GM18505 (cell line): ENCODE results near the gene SEC11A.

Experiments
- ATAC-seq: cut with Tn5 transposase; IDR thresholded peaks from one replicate; pipeline ENCODE4 v1.9.1; 2021; ENCODE audit not compliant: unreplicated experiment
- POLR2A ChIP-seq: IDR thresholded peaks from 4 replicates; pipeline ENCODE4 v1.6.1; 2011; ENCODE audit warnings: borderline replicate concordance; ENCODE audit not compliant: insufficient read depth, insufficient read length; ENCODE audit errors: extremely low read depth

The SEC11A gene

DNA sequence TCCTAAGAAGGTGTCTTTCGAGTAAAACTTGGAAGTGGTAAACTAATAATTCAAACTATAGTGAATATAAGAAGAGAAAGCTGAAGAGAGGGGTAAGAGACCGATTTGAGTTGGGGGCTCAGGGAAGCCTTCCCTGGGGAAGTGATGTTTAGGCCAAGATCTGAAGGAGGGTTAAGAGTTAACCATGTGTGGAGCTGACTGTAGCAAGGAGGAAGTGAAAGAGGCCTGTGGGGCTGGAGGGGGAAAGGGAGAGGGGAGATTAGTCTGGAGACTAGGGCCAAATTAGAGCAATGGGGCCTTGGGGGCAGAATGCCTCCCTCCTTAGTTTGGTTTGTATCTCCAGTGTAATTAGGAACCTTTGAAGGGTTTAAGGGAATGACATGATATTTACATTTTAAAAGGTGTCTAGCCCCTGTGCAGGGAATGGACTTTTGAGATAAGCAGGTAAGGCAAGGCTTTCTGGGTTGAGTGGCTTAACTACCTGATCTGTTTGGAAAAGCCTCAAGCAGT is 34.7 kb upstream of the SEC11A start:
- no peak for TF ChIP-seq POLR2A
- no peak for ATAC-seq

DNA sequence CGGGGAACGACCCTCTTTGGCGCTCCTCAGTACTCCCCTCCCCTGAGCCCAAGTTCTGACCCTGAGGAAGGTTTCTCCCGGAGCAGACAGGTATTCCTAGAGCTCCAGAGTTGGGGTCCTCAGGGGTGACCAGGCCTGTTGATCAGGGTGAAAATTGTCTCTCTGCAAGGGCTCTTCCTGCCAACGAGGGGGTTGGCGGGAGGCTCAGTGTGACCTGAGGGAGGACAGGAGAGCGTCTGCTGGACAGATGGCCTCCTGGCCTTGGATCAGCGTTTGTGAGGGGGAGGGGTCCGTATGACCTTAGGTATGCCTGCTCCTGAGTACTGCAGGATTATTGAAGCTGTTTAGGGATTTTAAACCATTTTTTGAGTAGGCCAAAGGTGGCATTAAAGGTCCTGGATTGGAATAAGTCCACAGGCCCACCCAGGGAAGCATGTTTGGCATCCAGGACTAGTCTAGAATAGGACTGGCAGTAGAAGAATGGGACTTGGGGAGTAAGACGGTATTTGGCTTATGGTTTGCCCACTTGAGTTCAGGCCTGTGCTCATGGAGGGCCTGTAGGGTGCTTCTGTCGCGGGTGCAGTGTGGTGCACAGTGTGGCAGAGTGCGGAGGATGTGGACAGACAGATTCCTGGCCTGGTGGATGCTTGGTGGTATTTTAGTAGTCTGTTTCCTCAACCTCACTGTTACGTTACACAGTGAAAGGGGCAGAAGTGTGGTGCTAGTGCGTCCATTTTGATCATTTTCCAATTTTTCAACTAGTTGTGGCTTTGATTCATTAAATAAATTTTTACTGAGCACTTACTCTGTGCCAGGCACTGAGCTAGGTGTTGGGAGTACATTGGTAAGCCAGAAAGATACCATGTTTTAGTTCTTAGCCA is 33.4 kb upstream of the SEC11A start:
- TF ChIP-seq POLR2A, result peak; percentile 23

DNA sequence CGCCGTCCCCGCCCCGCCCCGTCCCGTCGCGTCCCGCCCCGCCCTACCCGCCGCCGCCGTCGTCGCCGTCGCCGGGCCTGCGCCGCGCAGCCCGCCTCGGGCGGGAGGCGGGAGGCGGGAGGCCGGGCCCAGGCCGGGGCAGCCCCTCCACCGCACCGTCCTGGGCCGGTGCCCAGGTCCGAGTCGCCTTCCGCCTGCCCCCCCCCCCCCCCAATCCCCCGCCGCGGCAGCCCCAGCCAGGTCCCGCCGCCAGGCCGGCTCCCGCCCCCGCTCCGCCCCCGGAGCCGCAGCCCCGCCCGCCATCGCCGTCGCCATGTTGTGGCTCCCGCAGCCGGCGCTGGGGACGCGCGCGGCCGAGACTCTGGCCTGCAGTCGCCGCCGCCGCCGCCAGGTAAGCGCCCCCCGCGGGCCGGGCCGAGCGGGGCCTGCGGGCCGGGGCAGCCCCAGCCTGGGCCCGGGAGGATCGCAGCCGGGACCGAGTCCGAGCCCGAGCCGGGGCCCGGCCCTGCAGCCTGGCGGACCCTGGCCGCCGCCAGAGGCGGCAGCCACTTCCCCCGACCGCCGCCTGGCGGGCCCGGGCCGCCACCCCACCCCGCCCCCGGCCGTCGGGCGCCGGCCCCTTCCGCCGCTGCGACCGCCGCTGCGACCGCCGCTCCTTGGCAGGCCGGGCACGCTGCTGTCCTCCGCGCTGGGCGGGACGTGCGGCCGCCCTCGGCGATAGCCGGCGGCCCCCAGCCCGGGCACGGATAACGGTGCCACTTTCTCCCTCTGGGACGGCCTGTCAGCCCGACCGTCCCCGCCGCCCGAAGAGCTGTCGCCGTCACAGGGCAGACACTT is 32.6 kb upstream of the SEC11A start, which contains the start of gene ZNF592:
ZNF592 (plus strand) TSS at position 319 of the 837 bp plus-strand sequence. CDS start 34,084 bp downstream, outside the sequence.
- peak; percentile 67 for TF ChIP-seq POLR2A
- peak; percentile 63 for ATAC-seq

More for the DNA sequence above, 33.4 kb upstream of the SEC11A start:
- ATAC-seq, result no peak

DNA sequence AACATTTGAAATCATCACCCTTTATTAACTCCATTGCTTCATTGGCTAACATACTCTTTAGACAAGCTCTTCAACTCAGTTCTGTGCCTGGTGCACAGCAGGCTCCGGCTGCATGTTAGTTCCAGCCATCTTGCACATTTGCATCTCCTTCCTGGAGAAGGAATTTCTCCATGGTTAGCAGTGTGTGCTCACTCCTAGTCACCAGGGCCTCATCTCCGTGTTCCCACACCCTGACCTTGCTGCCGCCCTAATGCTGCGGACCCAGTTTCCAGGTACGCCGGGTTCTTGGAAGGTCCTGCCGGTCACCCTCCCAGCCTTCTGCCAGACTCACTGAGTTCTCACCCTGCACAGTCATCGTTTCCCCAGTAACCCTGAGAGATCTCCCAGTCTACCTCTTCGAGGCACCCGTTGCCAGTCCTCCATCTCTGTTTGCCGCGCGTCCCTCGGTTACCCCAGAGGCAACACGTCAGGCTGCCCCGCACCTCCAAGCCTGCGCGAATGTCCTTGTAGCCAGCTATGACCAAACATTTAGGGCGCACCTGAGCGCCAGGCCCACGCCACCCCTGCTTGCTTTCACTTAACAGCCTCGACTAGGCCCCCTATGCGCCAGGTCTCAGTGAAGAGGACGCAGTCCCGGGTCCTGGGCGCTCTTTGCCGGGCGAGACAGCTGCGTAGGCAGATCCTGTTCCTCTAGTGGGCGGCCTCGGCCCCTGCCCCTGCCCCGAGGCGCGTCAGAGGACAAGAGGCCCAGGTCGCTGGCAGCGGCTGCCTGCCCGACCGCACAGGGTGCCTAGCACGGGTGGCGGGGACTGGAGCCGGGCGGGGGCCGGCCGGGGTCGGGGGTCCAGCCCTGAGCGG is 31.7 kb upstream of the SEC11A start:
- peak; percentile 48 for TF ChIP-seq POLR2A
- peak; percentile 41 for ATAC-seq

DNA sequence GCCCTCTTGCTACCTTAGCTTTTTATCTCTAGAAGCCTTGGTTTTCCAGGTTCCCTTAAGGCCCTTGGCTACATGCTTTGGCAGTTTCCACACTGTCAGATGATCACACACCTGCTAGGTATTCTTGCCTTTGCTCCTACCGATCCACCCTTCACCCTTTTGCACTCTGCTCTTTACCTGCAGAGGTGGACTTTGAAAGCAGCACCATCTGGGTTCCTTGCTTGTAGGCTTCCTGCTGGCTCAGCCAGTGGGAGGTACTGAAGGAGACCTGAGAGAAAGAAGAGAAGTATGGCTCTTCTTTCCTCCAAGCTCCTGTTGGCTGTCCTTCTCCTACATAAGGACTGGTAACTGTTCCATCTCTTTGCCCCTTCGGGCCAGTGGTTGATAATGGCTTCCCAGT is 25.2 kb upstream of the SEC11A start:
- TF ChIP-seq POLR2A, result no peak
- ATAC-seq, result no peak

DNA sequence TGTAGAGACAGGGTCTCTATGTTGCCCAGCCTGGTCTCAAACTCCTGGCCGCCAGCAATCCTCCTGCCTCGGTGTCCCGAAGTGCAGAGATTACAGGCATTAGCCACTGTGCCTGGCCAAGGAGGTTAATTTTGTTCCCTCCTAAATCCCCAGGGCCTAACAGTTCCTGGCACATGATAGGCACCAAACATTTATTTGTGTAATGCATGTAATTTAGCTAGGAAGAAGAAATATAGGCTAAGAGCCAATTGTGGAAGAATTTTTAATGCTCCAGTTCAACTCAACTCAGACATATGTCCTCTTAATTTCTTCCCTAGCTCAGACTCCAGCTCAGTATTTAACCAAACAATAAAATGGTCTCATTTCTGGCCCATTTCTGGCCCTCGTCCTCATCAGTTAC is 24.8 kb upstream of the SEC11A start:
- ATAC-seq, result no peak
- TF ChIP-seq POLR2A, result no peak

DNA sequence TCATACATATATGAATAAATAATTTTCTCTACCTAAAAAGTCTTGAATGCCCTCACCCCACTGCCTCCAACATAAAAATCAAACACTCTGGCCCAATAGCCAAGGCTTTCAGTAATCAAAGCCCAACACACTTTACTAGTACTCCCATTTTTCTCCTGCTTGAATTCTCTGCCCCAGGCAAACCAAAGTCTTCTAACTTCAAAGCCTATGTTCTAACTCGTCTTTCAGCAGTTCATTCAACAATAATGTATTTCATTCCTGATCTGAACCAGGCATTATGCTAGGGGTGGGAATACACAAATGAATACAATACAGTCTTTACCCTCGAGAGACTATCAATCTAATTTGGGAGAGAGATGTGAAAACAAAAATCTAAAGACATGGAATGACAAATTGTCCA is 21.1 kb upstream of the SEC11A start:
- ATAC-seq, result no peak
- TF ChIP-seq POLR2A, result no peak

DNA sequence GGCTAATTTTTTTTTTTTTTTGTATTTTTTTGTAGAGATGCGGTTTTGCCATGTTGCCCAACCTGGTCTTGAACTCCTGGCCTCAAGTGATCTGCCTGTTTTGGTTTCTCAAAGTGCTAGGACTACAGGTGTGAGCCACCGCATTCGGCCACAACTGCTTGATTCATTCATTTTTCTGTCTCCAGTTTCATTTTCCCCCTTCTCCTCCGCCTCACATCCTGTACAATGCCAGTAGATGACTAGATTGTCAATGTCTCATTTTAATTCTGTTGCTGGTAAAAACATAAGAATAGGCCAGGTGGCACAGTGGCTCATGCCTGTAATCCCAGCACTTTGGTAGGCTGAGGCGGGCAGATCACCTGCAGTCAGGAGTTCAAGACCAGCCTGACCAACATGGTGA is 20.4 kb upstream of the SEC11A start:
- no peak for TF ChIP-seq POLR2A
- ATAC-seq, result peak; percentile 55

DNA sequence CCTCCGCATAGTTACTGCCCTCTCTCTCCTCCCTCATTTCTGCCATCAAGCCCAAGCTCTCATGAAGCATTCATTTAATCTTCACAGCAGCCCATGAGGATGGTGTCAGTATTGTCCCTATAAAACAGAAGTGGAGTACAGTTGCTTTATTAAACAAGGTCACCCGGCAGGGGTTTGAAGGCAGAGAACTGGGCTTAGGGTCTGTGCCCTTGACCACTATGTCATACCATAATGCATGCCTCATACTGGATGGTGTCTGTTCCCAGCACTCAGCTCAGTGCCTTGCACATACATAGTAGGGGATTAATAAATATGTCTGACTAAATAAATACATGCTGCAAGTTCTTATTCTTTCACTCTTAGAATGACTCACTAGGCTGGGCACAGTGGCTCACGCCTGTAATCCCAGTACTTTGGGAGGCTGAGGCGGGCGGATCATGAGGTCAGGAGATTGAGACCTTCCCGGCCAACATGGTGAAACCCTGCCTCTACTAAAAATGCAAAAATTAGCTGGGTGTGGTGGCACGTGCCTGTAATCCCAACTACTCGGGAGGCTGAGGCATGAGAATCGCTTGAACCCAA is 19.6 kb upstream of the SEC11A start:
- peak; percentile 19 for ATAC-seq

DNA sequence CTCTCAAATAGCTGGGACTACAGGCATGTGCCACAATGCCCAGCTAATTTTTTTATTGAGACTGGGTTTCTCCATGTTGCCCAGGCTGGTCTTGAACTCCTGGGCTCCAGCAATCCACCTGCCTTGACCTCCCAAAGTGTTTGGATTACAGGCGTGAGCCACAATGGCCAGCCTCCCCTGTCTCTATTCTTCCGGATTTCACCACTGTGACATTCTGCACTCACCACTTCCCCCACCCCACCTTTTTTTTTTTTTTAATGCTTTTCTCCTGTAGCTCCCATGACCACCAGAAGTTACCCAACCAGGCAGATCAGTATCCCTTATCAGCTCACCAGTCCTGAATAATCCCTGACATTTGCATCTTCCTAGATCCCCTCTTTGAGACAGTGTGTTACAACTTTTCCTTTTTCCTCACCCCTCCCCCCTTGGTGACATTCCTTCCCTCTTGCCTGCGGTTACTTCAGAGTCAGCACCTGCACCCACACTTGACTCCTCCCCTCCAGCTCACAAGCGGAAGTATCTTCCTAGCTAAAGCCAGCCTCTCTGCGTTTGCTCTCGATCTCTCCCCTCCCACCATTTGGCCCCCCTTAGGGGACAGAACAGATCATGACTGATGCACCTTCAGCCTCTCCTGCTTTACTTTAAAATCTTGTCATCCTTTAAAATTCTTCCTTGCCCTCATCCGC is 19.0 kb upstream of the SEC11A start:
- peak; percentile 37 for TF ChIP-seq POLR2A
- peak; percentile 64 for ATAC-seq

DNA sequence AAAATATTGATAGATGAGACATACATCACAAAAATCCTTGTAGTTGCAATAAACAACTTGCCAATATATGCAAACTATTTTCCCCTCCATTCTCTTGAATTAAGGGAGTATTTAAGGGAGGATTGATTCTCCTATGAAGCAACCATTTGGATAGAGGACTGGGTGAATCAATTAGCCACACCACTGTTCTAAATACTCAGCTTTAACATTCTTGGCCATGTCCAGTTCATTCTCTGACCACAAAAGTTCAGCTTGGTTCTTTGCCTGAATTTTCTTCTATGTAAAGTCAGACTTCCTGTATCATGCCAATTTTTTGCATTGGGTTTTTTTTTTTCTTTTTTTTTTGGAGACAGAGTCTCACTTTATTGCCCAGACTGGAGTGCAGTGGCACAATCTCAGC is 15.8 kb upstream of the SEC11A start:
- no peak for TF ChIP-seq POLR2A
- no peak for ATAC-seq

DNA sequence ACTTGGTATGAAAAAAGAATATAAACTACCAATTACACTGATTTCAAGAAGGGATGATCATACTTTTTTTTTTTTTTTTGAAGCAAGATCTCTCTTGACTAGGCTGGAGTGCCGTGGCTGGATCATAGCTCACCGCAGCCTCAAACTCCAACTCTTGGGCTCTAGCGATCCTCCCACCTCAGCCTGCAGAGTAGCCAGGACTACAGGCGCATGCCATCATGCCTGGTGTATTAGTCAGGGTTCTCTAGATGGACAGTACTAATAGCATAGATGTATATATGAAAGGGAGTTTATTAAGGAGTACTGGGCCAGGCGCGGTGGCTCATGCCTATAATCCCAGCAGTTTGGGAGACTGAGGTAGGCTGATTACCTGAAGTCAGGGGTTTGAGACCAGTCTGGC is 11.5 kb upstream of the SEC11A start:
- no peak for TF ChIP-seq POLR2A
- ATAC-seq, result no peak
